ENCODE measurements around the gene SH3BGR.
"Not testable (repeated sequence)": the region's sequence is repeated elsewhere in the genome, so short reads cannot be mapped to it uniquely, and the experiment has no call there.

SH3BGR gene

DNA sequence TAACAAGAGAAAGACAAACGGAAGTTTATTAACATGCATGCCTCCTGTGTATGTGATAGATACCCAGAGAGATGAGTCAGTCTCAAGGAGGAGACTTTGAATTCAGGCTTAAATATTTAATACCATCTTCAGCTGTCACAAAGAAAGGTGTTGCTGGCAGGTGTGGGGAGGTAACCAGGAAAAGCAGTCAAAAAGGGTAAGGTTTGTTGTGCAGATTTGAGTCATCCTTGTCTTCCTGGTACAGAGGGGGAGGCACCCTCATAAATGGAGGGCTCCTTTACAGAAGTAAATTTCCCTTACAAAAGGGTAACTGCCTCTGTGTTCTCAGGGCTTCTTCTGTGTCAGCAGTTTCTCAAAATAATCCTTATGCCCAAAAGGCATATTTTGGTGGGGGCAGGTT, 85.8 kb downstream of the SH3BGR start:
- TF ChIP-seq EZH2phosphoT487 (IDR thresholded peaks at IDR 0.05; ENCODE audit: low read depth) = no peak
- TF ChIP-seq, protein P1, sequence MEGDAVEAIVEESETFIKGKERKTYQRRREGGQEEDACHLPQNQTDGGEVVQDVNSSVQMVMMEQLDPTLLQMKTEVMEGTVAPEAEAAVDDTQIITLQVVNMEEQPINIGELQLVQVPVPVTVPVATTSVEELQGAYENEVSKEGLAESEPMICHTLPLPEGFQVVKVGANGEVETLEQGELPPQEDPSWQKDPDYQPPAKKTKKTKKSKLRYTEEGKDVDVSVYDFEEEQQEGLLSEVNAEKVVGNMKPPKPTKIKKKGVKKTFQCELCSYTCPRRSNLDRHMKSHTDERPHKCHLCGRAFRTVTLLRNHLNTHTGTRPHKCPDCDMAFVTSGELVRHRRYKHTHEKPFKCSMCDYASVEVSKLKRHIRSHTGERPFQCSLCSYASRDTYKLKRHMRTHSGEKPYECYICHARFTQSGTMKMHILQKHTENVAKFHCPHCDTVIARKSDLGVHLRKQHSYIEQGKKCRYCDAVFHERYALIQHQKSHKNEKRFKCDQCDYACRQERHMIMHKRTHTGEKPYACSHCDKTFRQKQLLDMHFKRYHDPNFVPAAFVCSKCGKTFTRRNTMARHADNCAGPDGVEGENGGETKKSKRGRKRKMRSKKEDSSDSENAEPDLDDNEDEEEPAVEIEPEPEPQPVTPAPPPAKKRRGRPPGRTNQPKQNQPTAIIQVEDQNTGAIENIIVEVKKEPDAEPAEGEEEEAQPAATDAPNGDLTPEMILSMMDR (IDR thresholded peaks at IDR 0.05; ENCODE audit: low read depth, low read length) = no peak
- H3K27me3 ChIP-seq (ENCODE audit: low read depth, low read length) = no peaks in the 10 kb centered on the region
- no peak overlapping the region for H3K4me2 ChIP-seq (ENCODE audit: low read length)
- no peak overlapping the region for H2AFZ ChIP-seq (ENCODE audit: low read depth, low read length)
- H3K79me2 ChIP-seq (ENCODE audit: low read length) = no peaks in the 10 kb centered on the region
- no peaks in the 10 kb centered on the region for H3K4me1 ChIP-seq (ENCODE audit: low read length)
- no peak overlapping the region for H3K27ac ChIP-seq (ENCODE audit: low read length)
- H3K9ac ChIP-seq (ENCODE audit: low read length) = no peak overlapping the region
- no peak overlapping the region for H3K4me3 ChIP-seq (ENCODE audit: low read length)
- H3K36me3 ChIP-seq (replicated peaks; ENCODE audit: low read depth, low read length) = no peaks in the 10 kb centered on the region
- no peaks in the 10 kb centered on the region for H4K20me1 ChIP-seq (ENCODE audit: insufficient read depth, low read length)
- H3K9me3 ChIP-seq (ENCODE audit: insufficient read depth, low read length) = no peaks in the 10 kb centered on the region

DNA sequence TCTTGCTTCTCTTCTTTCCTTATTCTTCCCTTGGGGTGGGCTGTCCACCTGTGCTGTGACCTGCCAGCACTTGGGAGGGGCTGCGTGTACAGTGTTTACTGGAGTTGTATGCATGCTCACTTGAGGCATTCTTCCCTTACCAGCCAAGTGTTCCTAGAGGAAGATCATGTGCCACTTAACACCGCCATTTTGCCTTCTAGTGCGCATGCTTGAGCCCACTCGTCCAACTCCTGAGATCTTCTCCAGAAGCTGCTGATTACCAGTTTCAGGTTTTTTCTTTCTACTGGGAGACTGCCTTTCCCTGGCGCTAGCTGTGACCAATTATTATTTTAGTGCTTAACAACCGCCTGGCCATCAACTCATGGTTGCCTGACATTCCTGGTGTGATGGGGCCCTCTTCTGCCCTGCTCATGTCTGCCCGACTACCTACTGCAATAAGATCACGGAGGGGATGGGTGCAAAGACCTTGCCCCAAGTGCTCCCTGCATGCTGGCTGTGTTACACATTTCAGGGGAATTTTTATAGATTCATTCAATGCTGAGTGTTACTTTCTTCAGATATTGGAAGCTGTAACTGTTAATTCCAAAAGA, 86.8 kb downstream of the SH3BGR start:
- Histone ChIP-seq H3K79me2 (ENCODE audit: low read length) (no peaks in the 10 kb centered on the region), H3K4me2 (ENCODE audit: low read length) (no peak overlapping the region), H2AFZ (ENCODE audit: low read depth, low read length) (no peak overlapping the region), H3K9ac (ENCODE audit: low read length) (no peak overlapping the region), H3K27me3 (ENCODE audit: low read depth, low read length) (no peaks in the 10 kb centered on the region), H3K36me3 (replicated peaks; ENCODE audit: low read depth, low read length) (no peaks in the 10 kb centered on the region), H4K20me1 (ENCODE audit: insufficient read depth, low read length) (no peaks in the 10 kb centered on the region), H3K4me1 (ENCODE audit: low read length) (no peaks in the 10 kb centered on the region), H3K27ac (ENCODE audit: low read length) (no peak overlapping the region), H3K9me3 (ENCODE audit: insufficient read depth, low read length) (no peaks in the 10 kb centered on the region), H3K4me3 (ENCODE audit: low read length) (no peak overlapping the region)
- TF ChIP-seq EZH2phosphoT487 (IDR thresholded peaks at IDR 0.05; ENCODE audit: low read depth) = no peak
- TF ChIP-seq, protein P1 (IDR thresholded peaks at IDR 0.05; ENCODE audit: low read depth, low read length) = no peak

GRCh38 chr21:39540367-39540766, 88.6 kb downstream of the SH3BGR start:
- not testable (repeated sequence) for H2AFZ ChIP-seq (ENCODE audit: low read depth, low read length); H3K4me3 ChIP-seq (ENCODE audit: low read length); H3K79me2 ChIP-seq (ENCODE audit: low read length); H3K4me2 ChIP-seq (ENCODE audit: low read length); H3K27me3 ChIP-seq (ENCODE audit: low read depth, low read length); H3K27ac ChIP-seq (ENCODE audit: low read length); H3K9ac ChIP-seq (ENCODE audit: low read length); H3K4me1 ChIP-seq (ENCODE audit: low read length); H3K9me3 ChIP-seq (ENCODE audit: insufficient read depth, low read length); H3K36me3 ChIP-seq (replicated peaks; ENCODE audit: low read depth, low read length); H4K20me1 ChIP-seq (ENCODE audit: insufficient read depth, low read length)

- no peak for TF ChIP-seq EZH2phosphoT487 (IDR thresholded peaks at IDR 0.05; ENCODE audit: low read depth)
- TF ChIP-seq, protein P1 (IDR thresholded peaks at IDR 0.05; ENCODE audit: low read depth, low read length) = no peak
- Histone ChIP-seq H3K4me1 (ENCODE audit: low read length) (no peaks in the 10 kb centered on the region), H3K4me2 (ENCODE audit: low read length) (no peak overlapping the region)
These were observed 91.0 kb downstream of the SH3BGR start for GRCh38 chr21:39542736-39543135.

More at GRCh38 chr21:39542736-39543135, 91.0 kb downstream of the SH3BGR start:
- Histone ChIP-seq H3K27ac (ENCODE audit: low read length) (no peak overlapping the region), H3K4me3 (ENCODE audit: low read length) (no peak overlapping the region), H3K79me2 (ENCODE audit: low read length) (no peaks in the 10 kb centered on the region), H3K9me3 (ENCODE audit: insufficient read depth, low read length) (no peaks in the 10 kb centered on the region), H4K20me1 (ENCODE audit: insufficient read depth, low read length) (no peaks in the 10 kb centered on the region), H3K27me3 (ENCODE audit: low read depth, low read length) (no peaks in the 10 kb centered on the region), H2AFZ (ENCODE audit: low read depth, low read length) (no peak overlapping the region), H3K9ac (ENCODE audit: low read length) (no peak overlapping the region), H3K36me3 (replicated peaks; ENCODE audit: low read depth, low read length) (no peaks in the 10 kb centered on the region)
